OCI-LY7 (cell line): ENCODE measurements around the gene ZEB1. TPM values are rescaled to one million over a fixed set of nuclear protein-coding genes. Genes with fewer than 3 reads are reported as not detected.

Experiments
- Bru-seq: library from RNA; stranded (reverse); fragments of 400-500 nt; gene quantifications from one replicate; lab custom pipeline; 2021; lab: Mats Ljungman, UMichigan
- BruChase-seq, 2 experiments: library from RNA; stranded (reverse); fragments of 400-500 nt; gene quantifications; one replicate each; lab custom pipeline; 2021; lab: Mats Ljungman, UMichigan
- BruUV-seq: library from RNA; stranded (reverse); fragments of 400-500 nt; replicated peaks from 2 replicates; lab custom pipeline; 2021; lab: Mats Ljungman, UMichigan
- CTCF ChIA-PET: fragments of 300-600 bp; sonication (Branson Sonifier 250); formaldehyde crosslinking; loops from one replicate; lab custom pipeline; 2022; ENCODE audit warnings: antibody characterized with exemption; ENCODE audit not compliant: unreplicated experiment; lab: Charles Lee
- POLR2A ChIA-PET: fragments of 300-600 bp; sonication (Branson Sonifier 250); formaldehyde crosslinking; loops from one replicate; lab custom pipeline; 2022; ENCODE audit warnings: antibody characterized with exemption; lab: Charles Lee
- DNase-seq: peaks from one replicate; pipeline ENCODE4 v3.0.0-alpha.2; 2015; ENCODE audit warnings: low spot score
- H2AFZ ChIP-seq: fragments of 200-600 bp; sonication (generic), shearing (Covaris generic); 2 replicates; pipeline ENCODE4 v1.6.1; 2014; ENCODE audit warnings: mild to moderate bottlenecking, antibody characterized with exemption, low read length, moderate library complexity
- H3K27ac ChIP-seq: fragments of 200-600 bp; sonication (generic); 2 replicates; pipeline ENCODE4 v1.5.1; 2014; ENCODE audit warnings: mixed run types, low read depth, mild to moderate bottlenecking, moderate library complexity, low read length, inconsistent platforms; ENCODE audit not compliant: poor library complexity, severe bottlenecking
- H3K36me3 ChIP-seq: fragments of 200-600 bp; sonication (generic); 2 replicates; pipeline ENCODE4 v1.6.1; 2014; ENCODE audit warnings: mild to moderate bottlenecking, antibody characterized with exemption, low read length, moderate library complexity, mixed read lengths; ENCODE audit not compliant: insufficient read depth
- H3K4me1 ChIP-seq: fragments of 200-600 bp; sonication (generic); 2 replicates; pipeline ENCODE4 v1.5.1; 2014; ENCODE audit warnings: mild to moderate bottlenecking, low read length; ENCODE audit not compliant: insufficient read depth, poor library complexity, severe bottlenecking
- H3K4me2 ChIP-seq: fragments of 200-600 bp; sonication (generic); 2 replicates; pipeline ENCODE4 v1.6.1; 2014; ENCODE audit warnings: mild to moderate bottlenecking, low read length
- H3K4me3 ChIP-seq: fragments of 200-600 bp; sonication (generic); 2 replicates; pipeline ENCODE4 v1.5.1; 2014; ENCODE audit warnings: mild to moderate bottlenecking, low read depth, low read length; ENCODE audit not compliant: poor library complexity, severe bottlenecking
- H3K79me2 ChIP-seq: fragments of 200-600 bp; sonication (generic); 2 replicates; pipeline ENCODE4 v1.6.1; 2016; ENCODE audit warnings: low read depth, mild to moderate bottlenecking, low read length, moderate library complexity, mixed read lengths; ENCODE audit not compliant: insufficient read depth
- H3K9me2 ChIP-seq: fragments of 200-600 bp; sonication (generic); 2 replicates; pipeline ENCODE4 v1.6.1; 2016; ENCODE audit warnings: mild to moderate bottlenecking, low read length, mixed read lengths; ENCODE audit not compliant: insufficient read depth
- H3K9me3 ChIP-seq: fragments of 200-600 bp; sonication (generic); 2 replicates; pipeline ENCODE4 v1.6.1; 2014; ENCODE audit warnings: mild to moderate bottlenecking, mixed run types, low read length, mixed read lengths
- H4K20me1 ChIP-seq: fragments of 200-600 bp; sonication (generic); 2 replicates; pipeline ENCODE4 v1.6.1; 2014; ENCODE audit warnings: mild to moderate bottlenecking, antibody characterized with exemption, low read length, moderate library complexity, mixed read lengths; ENCODE audit not compliant: insufficient read depth
- CTCF ChIP-seq: fragments of 200-600 bp; sonication (generic); conservative IDR thresholded peaks from 2 replicates; pipeline ENCODE4 v1.5.1; 2014; ENCODE audit warnings: mild to moderate bottlenecking, antibody characterized with exemption, low read length, moderate library complexity, mixed read lengths
- EZH2phosphoT487 ChIP-seq: fragments of 200-600 bp; sonication (generic); IDR thresholded peaks from 2 replicates; pipeline ENCODE4 v1.6.1; 2018; ENCODE audit warnings: low read depth, borderline replicate concordance, mild to moderate bottlenecking, mixed run types, antibody characterized with exemption, low read length, moderate library complexity, mixed read lengths
- intact Hi-C: fragments of 100-400 bp; cut with micrococcal nuclease; formaldehyde crosslinking; loops from one replicate; pipeline ENCODE4 v1.10.0; 2022; ENCODE audit not compliant: unreplicated experiment
- long read RNA-seq: library from polyadenylated mRNA; stranded (forward); transcript quantifications from one replicate; pipeline ENCODE4 v2.0.0, GENCODE V29; 2022
- total RNA-seq, 2 experiments: library from RNA; depleted of rRNA in 1 of 2; stranded (reverse); fragments of >200 nt in 1 of 2; shearing (Covaris generic) in 1 of 2; gene quantifications; 2 replicates each; pipeline ENCODE4 v1.2.3, GENCODE V29; 2014 to 2022

Gene ZEB1
- total RNA-seq (2014; rRNA removed; shearing (Covaris generic)): 27.6 and 33.2 TPM in 2 replicates
- 41.9 and 47.7 TPM in 2 replicates for total RNA-seq (2022)
- Bru-seq, nascent RNA: percentile 91 among the genes with signal in this experiment
- percentile 79 among the genes with signal in this experiment for BruChase-seq, experiment 1, labeled RNA remaining after a 6-hour chase
- BruChase-seq, experiment 2, labeled RNA remaining after a 2-hour chase: percentile 86 among the genes with signal in this experiment
- long read RNA-seq, full-length matches to known transcripts: 35 of 62 reads
- long read RNA-seq, partial matches to known transcripts: 13 of 62 reads
- long read RNA-seq, other reads (novel, unspliced or antisense): 14 of 62 reads

DNA sequence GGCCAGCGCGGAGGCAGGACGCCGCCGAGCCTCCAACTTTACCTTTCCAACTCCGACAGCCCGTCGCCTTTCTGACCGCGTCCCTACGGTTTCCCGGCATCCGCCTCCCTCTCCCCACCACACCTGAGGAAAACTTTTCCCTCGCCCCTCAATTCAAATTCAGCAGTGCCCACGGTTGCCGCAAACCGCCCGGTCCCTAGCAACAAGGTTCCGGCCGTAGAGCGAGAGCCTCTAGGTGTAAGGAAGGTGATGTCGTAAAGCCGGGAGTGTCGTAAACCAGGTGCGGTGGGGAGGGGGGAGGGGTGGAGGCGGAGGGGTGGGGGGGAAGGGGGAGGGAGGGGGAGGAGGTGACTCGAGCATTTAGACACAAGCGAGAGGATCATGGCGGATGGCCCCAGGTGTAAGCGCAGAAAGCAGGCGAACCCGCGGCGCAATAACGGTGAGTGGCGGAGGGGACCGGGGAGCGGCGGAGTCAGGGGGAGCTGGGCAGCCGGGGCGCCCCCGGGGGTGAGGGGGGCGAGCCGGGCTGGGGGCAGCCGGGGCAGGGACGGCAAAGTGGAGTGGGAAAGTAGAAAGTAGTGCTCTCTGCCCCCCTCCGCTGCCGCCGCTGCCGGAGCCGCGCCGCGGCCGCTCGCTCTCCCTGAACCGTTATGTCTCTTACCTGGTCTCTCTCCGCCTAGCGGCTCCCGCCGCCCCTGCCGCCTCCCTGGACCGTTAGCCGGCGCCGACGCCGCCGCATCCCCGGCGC is at the start of gene ZEB1:
TSS of gene ZEB1 (plus strand) at position 363 of the 748 bp plus-strand sequence. CDS start at position 382, 19 bp downstream.
- peaks cover 60% of the 10 kb centered on the region for H3K79me2 ChIP-seq
- BruUV-seq: no TSS peak
- H3K27ac ChIP-seq: peak within 1 kb of the TSS; percentile 94
- H3K36me3 ChIP-seq: no peaks in the 10 kb centered on the region
- no peaks in the 10 kb centered on the region for H3K9me3 ChIP-seq
- peaks cover 26% of the 10 kb centered on the region for H4K20me1 ChIP-seq
- TF ChIP-seq CTCF: peak; percentile 35; the same call in 1 of the 2 replicates
- no peak for TF ChIP-seq EZH2phosphoT487
- H3K9me2 ChIP-seq: no peaks in the 10 kb centered on the region
- peak within 1 kb of the TSS; percentile 79; the same call in 1 of the 2 replicates for H2AFZ ChIP-seq
- H3K4me3 ChIP-seq: peak within 1 kb of the TSS; percentile 97
- H3K4me1 ChIP-seq: peaks cover 32% of the 10 kb centered on the region
- DNase-seq: peak; percentile 97
- CTCF ChIA-PET: no interaction called here
- intact Hi-C loops: loop anchor here (1.0 to 5.0 kb wide), 4 partner anchors 287 to 738 kb away; partner anchors contain the start of gene KIF5B
- peak within 1 kb of the TSS; percentile 99 for H3K4me2 ChIP-seq
- POLR2A ChIA-PET: no interaction called here

GRCh38 chr10:31270954-31271353 is 48.1 kb upstream of the ZEB1 start:
- H3K9me2 ChIP-seq: no peaks in the 10 kb centered on the region
- no peaks in the 10 kb centered on the region for H4K20me1 ChIP-seq
- ChIA-PET CTCF (no interaction called here), POLR2A (no interaction called here)
- no peak overlapping the region for H3K4me3 ChIP-seq
- intact Hi-C loops: no loop called here
- no peak overlapping the region for H3K27ac ChIP-seq
- DNase-seq: no peak
- no peak overlapping the region for H2AFZ ChIP-seq
- TF ChIP-seq CTCF (no peak), EZH2phosphoT487 (no peak)
- H3K9me3 ChIP-seq: no peaks in the 10 kb centered on the region
- H3K79me2 ChIP-seq: no peaks in the 10 kb centered on the region
- no peaks in the 10 kb centered on the region for H3K4me1 ChIP-seq
- no peaks in the 10 kb centered on the region for H3K36me3 ChIP-seq
- no TSS peak for BruUV-seq
- no peak overlapping the region for H3K4me2 ChIP-seq
